PC-3 (cell line): ENCODE data around the gene SCAPER.

ENCODE experiments used
- EZH2 ChIP-seq: fragments of 300-600 bp; sonication (generic); IDR thresholded peaks from one replicate; pipeline ENCODE4 v1.6.1; 2017; ENCODE audit warnings: antibody characterized with exemption, mild to moderate bottlenecking, low read length; ENCODE audit not compliant: unreplicated experiment
- TF ChIP-seq, protein P1 (sequence below): fragments of 300-600 bp; sonication (generic); conservative IDR thresholded peaks from 2 replicates; pipeline ENCODE4 v1.5.1; 2017; ENCODE audit warnings: antibody characterized with exemption, low read depth, mild to moderate bottlenecking, low read length

DNA sequence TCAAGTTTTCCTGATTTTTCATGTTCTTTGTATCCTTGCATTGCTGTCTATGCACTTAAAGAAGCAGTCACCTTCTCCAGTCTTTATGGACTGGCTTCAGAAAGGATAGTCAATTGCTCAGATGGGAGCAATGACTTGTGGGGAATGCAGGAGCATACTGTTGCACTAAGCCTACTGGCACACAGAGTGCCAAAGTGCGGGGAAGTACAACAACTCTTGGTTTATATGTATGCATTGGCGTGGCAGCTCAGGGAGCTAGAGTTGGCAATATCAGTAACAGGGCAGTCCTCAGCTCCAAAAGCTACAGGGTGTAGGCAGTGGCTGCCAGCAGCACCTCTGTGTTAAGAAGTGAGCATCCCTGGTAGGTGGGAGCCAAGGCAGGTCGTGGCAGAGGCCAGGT is 141.1 kb downstream of the SCAPER start:
- TF ChIP-seq, protein P1, sequence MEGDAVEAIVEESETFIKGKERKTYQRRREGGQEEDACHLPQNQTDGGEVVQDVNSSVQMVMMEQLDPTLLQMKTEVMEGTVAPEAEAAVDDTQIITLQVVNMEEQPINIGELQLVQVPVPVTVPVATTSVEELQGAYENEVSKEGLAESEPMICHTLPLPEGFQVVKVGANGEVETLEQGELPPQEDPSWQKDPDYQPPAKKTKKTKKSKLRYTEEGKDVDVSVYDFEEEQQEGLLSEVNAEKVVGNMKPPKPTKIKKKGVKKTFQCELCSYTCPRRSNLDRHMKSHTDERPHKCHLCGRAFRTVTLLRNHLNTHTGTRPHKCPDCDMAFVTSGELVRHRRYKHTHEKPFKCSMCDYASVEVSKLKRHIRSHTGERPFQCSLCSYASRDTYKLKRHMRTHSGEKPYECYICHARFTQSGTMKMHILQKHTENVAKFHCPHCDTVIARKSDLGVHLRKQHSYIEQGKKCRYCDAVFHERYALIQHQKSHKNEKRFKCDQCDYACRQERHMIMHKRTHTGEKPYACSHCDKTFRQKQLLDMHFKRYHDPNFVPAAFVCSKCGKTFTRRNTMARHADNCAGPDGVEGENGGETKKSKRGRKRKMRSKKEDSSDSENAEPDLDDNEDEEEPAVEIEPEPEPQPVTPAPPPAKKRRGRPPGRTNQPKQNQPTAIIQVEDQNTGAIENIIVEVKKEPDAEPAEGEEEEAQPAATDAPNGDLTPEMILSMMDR = no peak
- TF ChIP-seq EZH2 = no peak
